GM18519 (cell line): ENCODE measurements around the gene PLAC9.
"Not testable (repeated sequence)": the region's sequence is repeated elsewhere in the genome, so short reads cannot be mapped to it uniquely, and the experiment has no call there.

ENCODE experiments used
- ATAC-seq: cut with Tn5 transposase; IDR thresholded peaks from one replicate; pipeline ENCODE4 v1.9.1; 2021; ENCODE audit warnings: mild to moderate bottlenecking, moderate library complexity; ENCODE audit not compliant: unreplicated experiment, low FRiP score

Gene PLAC9

GRCh38 chr10:80137031-80137862 is 4.7 kb downstream of the PLAC9 start:
- ATAC-seq = no peak

- ATAC-seq = no peak
Observed at GRCh38 chr10:80137920-80138319, 5.4 kb downstream of the PLAC9 start.

- ATAC-seq = no peak
Observed at GRCh38 chr10:80139265-80139664, 6.7 kb downstream of the PLAC9 start.

GRCh38 chr10:80140251-80140650 is 7.7 kb downstream of the PLAC9 start:
- ATAC-seq = no peak

DNA sequence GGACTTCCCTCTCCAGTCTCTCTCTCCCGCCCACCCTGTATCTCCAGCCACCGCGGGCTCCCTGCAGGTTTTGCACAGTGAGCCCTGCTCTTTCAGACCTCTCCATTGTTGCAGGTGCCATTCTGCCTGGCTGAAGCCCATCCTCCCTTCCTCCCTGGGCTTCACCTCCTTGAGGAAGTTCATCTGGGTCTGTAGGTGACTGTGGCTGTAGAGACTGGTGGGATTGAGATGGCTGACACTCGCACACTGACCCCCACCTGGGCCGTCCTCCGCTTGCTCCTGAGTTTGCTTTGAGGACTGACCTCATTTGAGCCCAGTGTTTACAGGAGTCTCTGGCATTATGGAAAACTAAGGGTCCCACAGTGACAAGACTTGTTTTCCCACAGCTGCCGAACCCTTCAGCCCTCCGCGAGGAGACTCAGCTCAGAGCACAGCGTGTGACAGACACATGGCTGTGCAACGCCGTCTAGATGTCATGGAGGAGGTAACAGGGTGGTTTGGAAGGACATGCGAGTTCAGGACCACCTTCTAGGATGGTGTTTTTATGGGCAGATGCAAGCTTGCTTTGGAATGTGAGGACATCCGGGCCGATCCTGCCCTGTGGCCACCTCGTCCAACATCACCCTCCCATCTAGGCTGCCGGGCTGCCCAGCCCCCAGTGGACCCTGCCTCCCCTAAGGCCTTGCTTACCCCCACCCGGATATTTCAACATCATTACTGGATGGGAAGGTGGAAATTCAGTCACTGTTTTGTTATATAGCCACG is 9.3 kb downstream of the PLAC9 start:
- ATAC-seq = no peak

DNA sequence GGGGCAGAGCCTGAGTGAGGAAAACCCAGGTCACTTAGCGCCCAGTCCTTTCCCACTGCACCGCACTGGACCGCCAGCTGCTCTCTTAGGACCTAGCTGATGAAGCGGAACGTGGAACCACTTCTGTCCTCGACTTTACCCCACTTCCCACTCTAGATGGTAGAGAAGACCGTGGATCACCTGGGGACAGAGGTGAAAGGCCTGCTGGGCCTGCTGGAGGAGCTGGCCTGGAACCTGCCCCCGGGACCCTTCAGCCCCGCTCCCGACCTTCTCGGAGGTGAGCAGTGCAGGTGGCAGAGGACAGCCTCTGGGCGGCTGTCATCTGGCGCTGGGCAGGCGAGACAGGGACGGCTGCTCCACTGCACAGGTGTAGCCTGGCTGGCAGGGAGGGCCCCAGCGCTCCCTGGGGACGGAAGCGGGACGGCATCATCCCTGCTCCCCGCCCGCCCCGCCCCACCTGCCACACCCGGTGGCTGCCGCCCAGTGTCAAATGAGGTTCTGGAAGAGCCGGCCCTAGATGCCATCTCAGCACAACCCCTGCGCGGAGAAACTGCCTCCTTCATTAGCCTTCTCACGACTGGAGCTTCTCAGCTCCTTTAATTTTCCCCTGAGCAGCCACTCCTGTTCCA is 11.7 kb downstream of the PLAC9 start:
- ATAC-seq = no peak

GRCh38 chr10:80144696-80145131 is 12.2 kb downstream of the PLAC9 start:
- ATAC-seq = no peak

DNA sequence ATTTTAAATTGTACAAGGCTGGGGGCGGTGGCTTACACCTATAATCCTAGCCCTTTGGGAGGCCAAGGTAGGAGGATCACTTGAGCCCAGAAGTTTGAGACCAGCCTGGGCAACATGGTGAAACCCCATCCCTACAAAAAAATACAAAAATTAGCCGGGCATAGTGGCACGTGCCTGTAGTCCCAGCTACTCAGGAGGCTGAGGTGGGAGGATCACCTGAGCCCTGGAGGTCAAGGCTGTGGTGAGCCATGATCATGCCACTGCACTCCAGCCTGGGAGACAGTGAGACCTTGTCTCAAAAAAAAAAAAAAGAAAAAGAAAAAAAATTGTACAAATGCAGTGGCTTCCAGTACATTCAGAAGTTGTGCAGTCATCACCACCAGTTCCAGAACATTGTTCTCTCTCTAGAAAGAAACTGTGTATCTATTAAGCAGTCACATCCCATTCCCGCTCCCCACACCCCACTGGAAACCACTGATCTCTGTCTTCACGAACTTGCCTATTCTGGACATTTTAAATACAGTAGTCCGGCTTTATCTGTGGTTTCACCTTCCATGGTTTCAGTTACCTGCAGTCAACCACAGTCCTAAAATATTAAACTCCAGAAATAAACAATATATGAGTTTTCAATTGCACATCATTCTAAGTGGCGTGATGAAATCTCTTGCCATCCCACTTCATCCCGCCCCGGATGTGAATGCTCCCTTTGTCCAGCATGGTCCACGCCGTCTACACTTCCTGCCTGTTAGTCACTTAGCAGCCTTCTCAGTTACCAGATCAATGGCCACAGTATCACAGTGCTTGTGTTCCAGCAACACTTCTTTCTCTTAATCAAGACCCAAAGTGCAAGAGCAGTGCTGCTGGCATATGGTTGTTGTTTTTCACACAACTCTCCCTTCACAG is 13.1 kb downstream of the PLAC9 start:
- not testable (repeated sequence) for ATAC-seq

DNA sequence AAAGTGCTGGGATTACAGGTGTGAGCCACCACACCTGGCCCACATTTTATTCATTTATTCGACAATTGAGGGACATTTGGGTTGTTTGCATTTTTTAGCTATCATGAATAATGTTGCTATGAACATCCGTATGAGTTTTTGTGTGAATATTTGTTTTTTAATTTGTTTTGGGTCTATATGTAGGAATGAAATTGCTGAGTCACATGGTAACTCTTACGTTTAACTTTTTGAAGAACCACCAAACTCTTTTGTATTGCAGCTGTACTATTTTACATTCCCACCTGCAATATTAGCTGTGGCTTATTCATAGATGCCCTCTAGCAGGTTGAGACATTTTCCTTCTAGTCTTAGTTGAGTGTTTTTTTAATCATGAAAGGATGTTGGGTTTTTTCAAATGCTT is 14.4 kb downstream of the PLAC9 start:
- ATAC-seq = no peak

DNA sequence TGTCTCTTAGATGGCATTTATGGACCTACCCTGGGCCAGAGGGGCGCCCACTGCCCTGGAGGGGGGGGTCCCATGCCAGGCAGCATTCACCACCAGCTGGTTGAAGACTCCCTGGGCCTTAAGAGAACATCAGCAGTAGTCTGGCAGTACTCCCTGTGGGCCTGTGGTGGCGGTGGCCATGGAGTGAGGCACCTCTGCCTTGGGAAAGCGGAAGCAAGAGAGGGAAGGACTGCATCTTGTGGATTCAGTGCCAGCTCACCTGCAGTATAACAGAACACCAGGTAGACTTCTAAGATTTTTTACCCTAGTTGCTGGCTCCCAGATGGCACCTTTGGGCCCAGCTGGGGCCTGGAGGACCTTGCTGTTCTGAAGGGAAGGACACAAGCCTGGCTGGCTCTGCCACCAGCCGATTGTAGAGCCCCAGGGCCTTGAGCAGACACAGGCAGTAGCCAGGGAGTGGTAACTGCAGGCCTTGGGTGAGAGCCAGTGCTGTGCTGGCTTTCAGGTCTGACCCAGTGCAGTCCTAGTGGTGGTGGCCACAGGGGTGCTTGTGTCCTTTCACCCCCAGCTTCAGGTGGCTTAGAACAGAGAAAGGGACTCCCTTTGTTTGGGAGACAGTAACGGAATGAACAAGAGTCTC is 15.8 kb downstream of the PLAC9 start:
- ATAC-seq = no peak

DNA sequence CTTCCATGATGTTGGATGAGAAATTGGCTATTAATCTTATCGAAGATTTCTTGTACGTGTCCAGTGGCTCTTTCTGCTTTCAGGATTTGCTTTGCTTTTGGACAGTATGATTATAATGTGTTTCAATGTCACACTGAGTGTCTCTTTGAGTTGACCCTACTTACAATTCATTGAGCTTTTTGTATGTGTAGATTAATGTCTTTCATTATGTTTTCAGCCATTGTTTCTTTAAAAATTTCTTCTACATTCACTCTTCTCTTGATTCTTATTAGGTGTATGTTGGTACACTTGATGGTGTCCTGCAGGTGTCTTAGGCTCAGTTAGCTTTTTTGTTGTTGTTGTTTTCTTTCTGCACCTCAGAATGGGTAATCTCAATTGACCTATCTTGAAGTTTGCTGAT is 16.6 kb downstream of the PLAC9 start:
- ATAC-seq = no peak

GRCh38 chr10:80150172-80150571 is 17.6 kb downstream of the PLAC9 start:
- no peak for ATAC-seq

DNA sequence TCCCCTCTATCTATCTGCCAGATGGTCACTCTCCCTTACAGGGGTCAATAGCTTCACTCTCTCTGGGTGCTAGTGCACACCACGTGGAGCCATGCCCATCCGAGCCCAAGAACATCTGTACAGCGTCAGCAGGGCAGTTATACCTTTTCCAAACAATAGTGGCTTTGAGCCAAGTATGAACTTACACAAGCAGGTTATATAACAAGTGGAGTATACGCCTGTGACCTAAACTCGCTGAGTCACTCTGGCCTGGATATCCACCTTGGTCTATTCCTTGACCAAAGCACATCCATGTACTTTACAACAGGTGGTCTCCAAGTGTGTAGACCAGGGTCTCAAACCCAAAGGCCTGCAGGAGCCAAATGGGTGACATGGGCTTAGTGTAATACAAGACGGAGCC is 20.3 kb downstream of the PLAC9 start:
- no peak for ATAC-seq

- no peak for ATAC-seq
Observed at GRCh38 chr10:80153460-80153859, 20.9 kb downstream of the PLAC9 start.

DNA sequence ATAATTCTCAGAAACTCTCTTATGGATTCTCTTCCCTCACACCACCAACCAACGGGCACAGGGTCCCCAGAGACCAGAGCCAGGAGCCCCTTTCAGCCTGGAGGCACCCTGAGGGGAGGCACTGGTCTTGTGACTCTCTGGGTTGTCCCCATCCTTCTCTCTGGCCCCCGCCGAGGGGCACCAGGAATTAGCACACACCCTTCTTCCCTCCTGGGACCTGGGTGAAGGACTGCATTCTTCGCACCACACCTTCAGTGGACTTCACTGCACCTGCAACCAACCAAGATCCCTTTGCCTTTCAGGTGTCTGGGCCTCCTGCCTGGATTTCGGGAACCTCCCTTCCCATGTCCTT is 22.1 kb downstream of the PLAC9 start:
- ATAC-seq = no peak

DNA sequence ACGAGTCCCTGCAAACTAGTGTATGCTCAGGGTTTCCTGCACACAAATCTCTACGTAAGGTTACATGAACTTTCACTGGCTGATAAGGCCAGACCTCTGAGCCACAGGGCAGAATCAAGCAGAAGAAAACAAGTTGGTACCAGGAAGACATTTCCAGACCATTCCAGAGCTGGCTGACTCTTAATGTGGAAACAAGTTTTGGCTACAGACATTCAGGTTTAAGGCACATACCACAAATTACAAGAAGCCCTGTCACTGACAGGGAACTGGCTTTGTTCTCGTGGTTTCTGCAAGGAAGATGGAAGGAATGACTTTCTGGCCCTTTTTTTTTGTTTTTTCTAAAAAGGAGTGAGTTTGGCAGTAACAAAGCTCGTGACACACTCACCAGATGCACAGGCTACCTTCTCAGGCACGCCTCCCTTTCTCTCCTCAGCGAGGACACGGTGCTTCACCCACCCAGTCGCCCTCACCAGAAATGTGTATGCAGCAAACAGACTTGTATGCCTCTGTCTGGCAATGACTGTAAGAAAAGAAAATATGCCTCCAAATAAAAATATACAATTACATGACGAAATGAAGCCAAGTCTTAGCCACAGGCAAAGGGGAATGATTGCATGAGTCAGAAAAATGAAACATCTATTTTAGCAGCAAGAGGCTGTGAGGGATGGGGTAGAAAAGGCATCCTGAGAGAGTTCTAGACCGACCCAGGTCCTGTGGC is 22.6 kb downstream of the PLAC9 start:
- ATAC-seq = no peak

GRCh38 chr10:80155696-80156215 is 23.2 kb downstream of the PLAC9 start:
- no peak for ATAC-seq

GRCh38 chr10:80156216-80156615 is 23.7 kb downstream of the PLAC9 start:
- no peak for ATAC-seq

- ATAC-seq = no peak
Observed at GRCh38 chr10:80157561-80157960, 25.0 kb downstream of the PLAC9 start.
